Large intestine (tissue), 3 donors: ENCODE data around the gene LTBP2. TPM values are rescaled to one million over a fixed set of nuclear protein-coding genes. Genes with fewer than 3 reads are reported as not detected.

Experiments used
- DNase-seq, 2 donors: peaks; one replicate each; pipeline versions ENCODE4 v3.0.0 to v3.0.0-alpha.2; 2013
- H3K27ac ChIP-seq: one replicate; pipeline ENCODE4 v1.5.1; 2013; ENCODE audit warnings: low read length
- H3K27me3 ChIP-seq: 2 replicates; pipeline ENCODE4 v1.6.1; 2013; ENCODE audit warnings: low read length; ENCODE audit not compliant: control insufficient read depth, insufficient read depth
- H3K36me3 ChIP-seq: 2 replicates; pipeline ENCODE4 v1.6.1; 2013; ENCODE audit warnings: low read length; ENCODE audit not compliant: control insufficient read depth, insufficient read depth
- H3K4me1 ChIP-seq: one replicate; pipeline ENCODE4 v1.6.1; 2013; ENCODE audit warnings: low read length; ENCODE audit not compliant: control insufficient read depth, insufficient read depth
- H3K4me3 ChIP-seq: one replicate; pipeline ENCODE4 v1.5.1; 2013; ENCODE audit warnings: low read length
- H3K9me3 ChIP-seq: one replicate; pipeline ENCODE4 v1.6.1; 2013; ENCODE audit warnings: mild to moderate bottlenecking, low read depth, low read length, moderate library complexity; ENCODE audit not compliant: control insufficient read depth
- WGBS: methylation state at CpG from one replicate; pipeline ENCODE4 v1.1.5; 2013; ENCODE audit warnings: low lambda C conversion rate; ENCODE audit not compliant: insufficient coverage; 5-methylcytosine and 5-hydroxymethylcytosine counted together
- polyA plus RNA-seq: library from polyadenylated mRNA; unstranded; fragments of 120-200 nt; gene quantifications from one replicate; pipeline ENCODE4 v1.2.1, GENCODE V29; 2013

The LTBP2 gene
- polyA plus RNA-seq, 1 donor, result 3.5 TPM

- no CpG with 5 or more reads among the region's 3 CpGs for WGBS
- peak in 1 of 2 donors; percentile 47 for DNase-seq
- Histone ChIP-seq H3K36me3 (peaks cover 23% of the 10 kb centered on the region), H3K4me3 (no peak overlapping the region), H3K27me3 (no peaks in the 10 kb centered on the region), H3K9me3 (no peaks in the 10 kb centered on the region), H3K27ac (no peak overlapping the region), H3K4me1 (peaks cover 9% of the 10 kb centered on the region)
These were observed 125.9 kb downstream of the LTBP2 start for GRCh38 chr14:74486164-74486563.

- H3K27me3 ChIP-seq, result no peaks in the 10 kb centered on the region
- no peaks in the 10 kb centered on the region for H3K9me3 ChIP-seq
- DNase-seq, result no peak
- peak overlapping the region; percentile 39 for H3K27ac ChIP-seq
- H3K36me3 ChIP-seq, result peaks cover 43% of the 10 kb centered on the region
- peaks cover 9% of the 10 kb centered on the region for H3K4me1 ChIP-seq
- no peak overlapping the region for H3K4me3 ChIP-seq
These were observed 128.7 kb downstream of the LTBP2 start for GRCh38 chr14:74483321-74483720.

GRCh38 chr14:74482571-74482970 lies 129.5 kb downstream of the LTBP2 start:
- peak; percentile 51 to 73 for DNase-seq
- Histone ChIP-seq H3K27me3 (no peaks in the 10 kb centered on the region), H3K9me3 (no peaks in the 10 kb centered on the region), H3K27ac (peak overlapping the region; percentile 39), H3K4me3 (no peak overlapping the region), H3K36me3 (peaks cover 43% of the 10 kb centered on the region), H3K4me1 (peaks cover 9% of the 10 kb centered on the region)
- WGBS, result no CpG with 5 or more reads among the region's 3 CpGs

GRCh38 chr14:74480046-74480445 lies 132.0 kb downstream of the LTBP2 start:
- DNase-seq, result no peak
- 83% methylated on average over 1 of the region's 4 CpGs for WGBS
- Histone ChIP-seq H3K9me3 (no peaks in the 10 kb centered on the region), H3K27ac (no peak overlapping the region), H3K27me3 (no peaks in the 10 kb centered on the region), H3K4me3 (no peak overlapping the region), H3K4me1 (peaks cover 3% of the 10 kb centered on the region), H3K36me3 (peaks cover 53% of the 10 kb centered on the region)

DNA sequence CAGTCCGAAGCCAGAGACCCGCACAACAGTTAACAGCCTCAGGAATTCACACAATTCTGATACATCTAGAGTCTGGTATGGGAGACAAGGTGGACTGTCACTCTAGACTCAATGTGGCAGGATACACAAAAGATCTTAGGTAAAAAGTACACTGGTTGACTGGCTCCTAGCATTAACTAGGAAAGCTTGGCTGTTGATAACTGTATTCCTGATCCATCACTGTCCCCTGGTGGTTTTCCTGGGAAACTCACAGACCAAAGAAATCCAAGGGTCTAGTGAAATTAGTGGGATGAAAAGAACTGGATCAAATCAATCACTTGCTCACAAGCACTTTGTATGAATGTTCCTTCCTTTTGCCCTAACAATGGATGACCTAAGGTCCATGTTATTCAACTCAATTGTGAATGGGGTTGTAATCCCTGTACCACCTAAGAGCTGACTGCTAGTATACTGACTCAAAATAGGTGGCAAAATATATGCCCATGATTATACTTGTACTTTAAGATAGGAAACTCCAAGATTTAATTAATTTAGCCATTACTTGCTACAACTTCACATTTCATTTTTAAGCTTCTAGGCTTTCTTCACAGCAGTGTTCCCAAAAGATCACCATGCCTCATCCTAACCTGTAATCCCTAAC lies 132.9 kb downstream of the LTBP2 start:
- Histone ChIP-seq H3K4me3 (no peak overlapping the region), H3K36me3 (peaks cover 54% of the 10 kb centered on the region), H3K4me1 (peaks cover 3% of the 10 kb centered on the region), H3K27me3 (no peaks in the 10 kb centered on the region), H3K27ac (no peak overlapping the region), H3K9me3 (no peaks in the 10 kb centered on the region)
- no peak for DNase-seq
- no CpG with 5 or more reads among the region's 2 CpGs for WGBS

- Histone ChIP-seq H3K27me3 (no peaks in the 10 kb centered on the region), H3K9me3 (no peaks in the 10 kb centered on the region), H3K4me3 (no peak overlapping the region), H3K27ac (no peak overlapping the region), H3K36me3 (peaks cover 52% of the 10 kb centered on the region), H3K4me1 (no peaks in the 10 kb centered on the region)
- DNase-seq, result no peak
- no CpG with 5 or more reads among the region's 3 CpGs for WGBS
These were observed 135.4 kb downstream of the LTBP2 start for GRCh38 chr14:74476607-74477006.

- no peaks in the 10 kb centered on the region for H3K27me3 ChIP-seq
- H3K36me3 ChIP-seq, result peaks cover 49% of the 10 kb centered on the region
- no peak for DNase-seq
- no peaks in the 10 kb centered on the region for H3K9me3 ChIP-seq
- H3K4me3 ChIP-seq, result no peak overlapping the region
- H3K4me1 ChIP-seq, result no peaks in the 10 kb centered on the region
- no peak overlapping the region for H3K27ac ChIP-seq
- WGBS, result no CpG with 5 or more reads among the region's 4 CpGs
These were observed 135.9 kb downstream of the LTBP2 start for GRCh38 chr14:74476107-74476506.

GRCh38 chr14:74475678-74476077 lies 136.4 kb downstream of the LTBP2 start:
- Histone ChIP-seq H3K27me3 (no peaks in the 10 kb centered on the region), H3K4me1 (no peaks in the 10 kb centered on the region), H3K4me3 (no peak overlapping the region), H3K27ac (no peak overlapping the region), H3K9me3 (no peaks in the 10 kb centered on the region), H3K36me3 (peaks cover 46% of the 10 kb centered on the region)
- no peak for DNase-seq
- no CpG with 5 or more reads among the region's 3 CpGs for WGBS

DNA sequence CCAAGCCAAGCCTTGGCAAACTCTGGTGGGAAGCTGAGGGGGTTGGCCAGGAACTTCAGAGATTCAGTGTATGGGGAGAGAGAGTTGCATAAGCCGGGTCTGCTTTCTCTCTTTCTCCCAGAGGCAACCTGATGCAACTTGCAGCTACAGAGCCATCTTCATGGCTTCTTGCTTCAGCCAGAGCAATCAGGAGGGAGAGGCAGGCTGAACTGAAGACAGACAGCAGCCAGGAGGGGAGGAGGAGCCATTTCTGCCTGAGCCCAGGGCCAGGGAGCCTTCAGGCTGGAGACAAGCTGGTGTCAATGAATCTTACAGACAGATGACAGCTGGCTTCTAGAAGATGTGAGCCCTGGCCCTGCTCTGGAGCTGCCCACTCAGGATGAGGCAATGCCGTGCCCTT lies 137.7 kb downstream of the LTBP2 start:
- Histone ChIP-seq H3K27ac (no peak overlapping the region), H3K36me3 (peaks cover 34% of the 10 kb centered on the region), H3K4me3 (no peak overlapping the region), H3K9me3 (no peaks in the 10 kb centered on the region), H3K27me3 (no peaks in the 10 kb centered on the region), H3K4me1 (no peaks in the 10 kb centered on the region)
- no peak for DNase-seq
- WGBS, result no CpG with 5 or more reads among the region's 2 CpGs

- H3K27ac ChIP-seq, result no peak overlapping the region
- DNase-seq, result no peak
- peaks cover 31% of the 10 kb centered on the region for H3K36me3 ChIP-seq
- H3K4me1 ChIP-seq, result no peaks in the 10 kb centered on the region
- WGBS, result 100% methylated on average over 1 of the region's 2 CpGs
- H3K9me3 ChIP-seq, result no peaks in the 10 kb centered on the region
- H3K4me3 ChIP-seq, result no peak overlapping the region
- no peaks in the 10 kb centered on the region for H3K27me3 ChIP-seq
These were observed 139.4 kb downstream of the LTBP2 start for GRCh38 chr14:74472601-74473000.
